Endothelial cell (in vitro differentiated cells): ENCODE measurements around the gene INS. TPM values are rescaled to one million over a fixed set of nuclear protein-coding genes. Genes with fewer than 3 reads are reported as not detected.

Experiments
- DNase-seq: peaks from one replicate; pipeline ENCODE4 v3.0.0; 2021; ENCODE audit warnings: low spot score
- H3K27ac Mint-ChIP-seq: one replicate; pipeline ENCODE4 v1.8.0; 2021; ENCODE audit warnings: mixed read lengths, inconsistent platforms; ENCODE audit not compliant: unreplicated experiment
- H3K27me3 Mint-ChIP-seq: one replicate; pipeline ENCODE4 v1.8.0; 2021; ENCODE audit warnings: mild to moderate bottlenecking, moderate library complexity, mixed read lengths, inconsistent platforms; ENCODE audit not compliant: unreplicated experiment
- H3K36me3 Mint-ChIP-seq: one replicate; pipeline ENCODE4 v1.8.0; 2021; ENCODE audit warnings: mild to moderate bottlenecking, low read depth, mixed read lengths, inconsistent platforms; ENCODE audit not compliant: unreplicated experiment
- H3K4me1 Mint-ChIP-seq: one replicate; pipeline ENCODE4 v1.8.0; 2021; ENCODE audit warnings: mild to moderate bottlenecking, mixed read lengths, inconsistent platforms; ENCODE audit not compliant: unreplicated experiment
- H3K4me3 Mint-ChIP-seq: one replicate; pipeline ENCODE4 v1.8.0; 2021; ENCODE audit warnings: mild to moderate bottlenecking, mixed read lengths, inconsistent platforms; ENCODE audit not compliant: unreplicated experiment
- H3K9me3 Mint-ChIP-seq: one replicate; pipeline ENCODE4 v1.8.0; 2021; ENCODE audit warnings: mixed read lengths, inconsistent platforms; ENCODE audit not compliant: unreplicated experiment
- total RNA-seq: library from RNA; stranded (reverse); fragmentation: NEBNext Ultra II Directional; extraction: Animal tissue kit (Norgen Biotek cat#: 25700); gene quantifications from one replicate; pipeline ENCODE4 v1.2.1, GENCODE V29; 2021; ENCODE audit not compliant: unreplicated experiment
- TF ChIP-seq, protein P1 (sequence below): fragments of 200-600 bp; sonication (generic); IDR thresholded peaks from one replicate; pipeline ENCODE4 v1.5.0; 2021; ENCODE audit warnings: antibody characterized with exemption; ENCODE audit not compliant: unreplicated experiment

The INS gene
- total RNA-seq, 1 donor from 2014 or later: not detected

DNA sequence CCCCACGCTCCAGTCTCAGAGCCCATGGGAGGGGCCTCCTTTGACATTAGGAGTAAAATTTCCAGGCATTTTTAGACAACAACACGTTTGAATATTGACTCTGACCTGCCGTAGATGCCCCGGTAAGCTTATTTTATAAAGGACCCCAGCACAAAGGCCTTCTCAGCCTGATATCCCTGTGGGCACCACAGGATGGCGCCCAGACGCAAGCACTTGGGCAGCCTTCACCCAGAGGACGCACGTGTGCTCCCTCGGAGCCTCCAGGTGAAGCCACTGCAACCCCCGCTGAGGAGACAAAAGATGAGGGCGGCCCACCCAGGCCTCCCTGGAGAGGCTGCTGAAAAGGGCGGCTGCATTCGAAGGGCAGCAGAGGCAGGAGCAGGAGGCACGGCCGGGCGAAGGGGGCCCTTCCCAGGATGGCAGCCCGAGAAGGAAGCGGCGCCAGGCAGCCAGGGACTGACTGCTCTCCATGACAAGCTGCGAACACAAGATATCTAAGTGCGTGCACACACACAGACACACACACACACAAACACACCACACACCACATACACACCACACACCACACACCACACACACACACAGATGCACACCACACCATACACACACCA is 25.8 kb upstream of the INS start:
- no peaks in the 10 kb centered on the region for H3K4me1 Mint-ChIP-seq
- H3K9me3 Mint-ChIP-seq: no peaks in the 10 kb centered on the region
- H3K4me3 Mint-ChIP-seq: no peak overlapping the region
- TF ChIP-seq, protein P1, sequence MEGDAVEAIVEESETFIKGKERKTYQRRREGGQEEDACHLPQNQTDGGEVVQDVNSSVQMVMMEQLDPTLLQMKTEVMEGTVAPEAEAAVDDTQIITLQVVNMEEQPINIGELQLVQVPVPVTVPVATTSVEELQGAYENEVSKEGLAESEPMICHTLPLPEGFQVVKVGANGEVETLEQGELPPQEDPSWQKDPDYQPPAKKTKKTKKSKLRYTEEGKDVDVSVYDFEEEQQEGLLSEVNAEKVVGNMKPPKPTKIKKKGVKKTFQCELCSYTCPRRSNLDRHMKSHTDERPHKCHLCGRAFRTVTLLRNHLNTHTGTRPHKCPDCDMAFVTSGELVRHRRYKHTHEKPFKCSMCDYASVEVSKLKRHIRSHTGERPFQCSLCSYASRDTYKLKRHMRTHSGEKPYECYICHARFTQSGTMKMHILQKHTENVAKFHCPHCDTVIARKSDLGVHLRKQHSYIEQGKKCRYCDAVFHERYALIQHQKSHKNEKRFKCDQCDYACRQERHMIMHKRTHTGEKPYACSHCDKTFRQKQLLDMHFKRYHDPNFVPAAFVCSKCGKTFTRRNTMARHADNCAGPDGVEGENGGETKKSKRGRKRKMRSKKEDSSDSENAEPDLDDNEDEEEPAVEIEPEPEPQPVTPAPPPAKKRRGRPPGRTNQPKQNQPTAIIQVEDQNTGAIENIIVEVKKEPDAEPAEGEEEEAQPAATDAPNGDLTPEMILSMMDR: peak; percentile 59
- H3K36me3 Mint-ChIP-seq: no peaks in the 10 kb centered on the region
- H3K27ac Mint-ChIP-seq: no peak overlapping the region
- DNase-seq: peak; percentile 55
- peaks cover 6% of the 10 kb centered on the region for H3K27me3 Mint-ChIP-seq

DNA sequence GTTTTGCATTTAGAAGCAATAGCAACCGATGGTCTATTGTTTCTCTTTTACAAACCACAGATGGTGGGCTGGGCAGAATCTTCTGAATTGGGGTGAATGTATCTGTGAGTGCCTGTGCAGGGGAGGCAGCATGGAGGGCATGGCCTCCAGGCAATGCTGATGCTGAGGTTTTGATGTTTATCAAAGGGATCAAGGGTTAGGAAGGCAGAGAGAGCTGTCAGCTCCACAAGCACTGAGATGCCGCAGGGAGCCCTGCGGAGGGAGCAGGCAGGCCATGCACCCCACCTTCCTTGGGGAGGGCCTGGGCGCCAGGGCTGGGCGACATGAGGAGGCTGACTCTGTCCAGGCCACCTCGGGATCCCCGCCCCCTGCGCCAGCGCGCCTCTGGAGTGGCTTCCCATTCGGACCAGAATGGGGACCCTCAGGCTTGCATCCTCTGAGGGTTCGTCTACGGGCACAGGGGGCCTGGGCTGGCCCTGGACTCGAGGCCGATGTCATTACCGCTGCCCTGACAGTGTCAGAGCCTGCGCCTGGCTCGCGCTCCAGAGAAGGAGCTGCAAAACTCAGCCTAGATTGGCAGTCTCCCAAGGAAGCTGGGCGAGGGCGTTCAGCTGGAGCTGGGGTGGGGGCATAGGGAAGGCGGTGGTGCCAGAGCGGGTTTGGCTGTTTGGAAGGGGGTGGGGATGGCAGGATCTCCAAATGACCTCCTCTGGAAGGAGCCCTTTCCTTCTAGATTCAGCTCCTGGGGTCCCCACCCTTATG is 24.5 kb upstream of the INS start:
- Mint-ChIP-seq H3K36me3 (no peaks in the 10 kb centered on the region), H3K27ac (no peak overlapping the region)

DNA sequence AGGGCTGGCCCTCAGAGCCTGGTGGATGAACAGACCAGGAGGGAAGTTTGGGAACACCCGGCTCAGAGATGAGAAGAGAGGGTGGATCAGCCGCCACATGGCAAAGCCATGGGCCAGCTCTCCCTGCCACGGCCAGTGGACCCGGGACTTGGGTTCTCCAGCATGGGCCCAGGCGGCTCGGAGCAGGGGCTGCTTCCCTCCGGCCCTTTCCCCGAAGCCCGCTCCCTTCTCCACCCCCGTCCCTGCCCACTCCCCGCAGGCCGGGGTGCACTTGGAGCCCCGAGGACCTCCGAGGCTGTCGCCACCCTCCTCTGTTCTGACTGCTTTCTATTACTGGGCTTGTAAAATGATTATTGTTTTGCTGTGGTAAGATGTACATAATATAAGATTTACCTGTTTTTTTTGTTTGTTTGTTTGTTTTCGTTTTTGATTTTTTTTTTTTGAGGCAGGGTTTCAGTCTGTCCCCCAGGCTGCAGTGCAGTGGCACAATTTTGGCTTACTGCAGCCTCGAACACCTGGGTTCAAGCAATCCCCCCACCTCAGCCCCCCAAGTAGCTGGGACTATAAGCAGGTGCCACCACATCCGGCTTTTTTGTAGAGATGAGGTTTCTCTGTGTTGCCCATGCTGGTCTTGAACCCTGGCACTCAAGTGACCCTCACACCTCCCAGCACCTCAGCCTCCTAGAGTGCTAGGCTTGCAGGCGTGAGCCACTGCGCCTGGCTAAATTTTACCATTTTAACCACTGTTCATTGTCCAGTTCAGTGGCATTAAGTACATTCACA is 21.9 kb upstream of the INS start:
- H3K9me3 Mint-ChIP-seq: no peaks in the 10 kb centered on the region
- H3K27ac Mint-ChIP-seq: no peak overlapping the region
- TF ChIP-seq, protein P1: no peak
- no peak for DNase-seq
- no peaks in the 10 kb centered on the region for H3K36me3 Mint-ChIP-seq
- no peak overlapping the region for H3K4me3 Mint-ChIP-seq
- peaks cover 4% of the 10 kb centered on the region for H3K27me3 Mint-ChIP-seq
- no peaks in the 10 kb centered on the region for H3K4me1 Mint-ChIP-seq

More for the DNA sequence above, 24.5 kb upstream of the INS start:
- Mint-ChIP-seq H3K4me1 (no peaks in the 10 kb centered on the region), H3K9me3 (no peaks in the 10 kb centered on the region), H3K27me3 (peaks cover 6% of the 10 kb centered on the region), H3K4me3 (no peak overlapping the region)
- DNase-seq: no peak
- TF ChIP-seq, protein P1: no peak

DNA sequence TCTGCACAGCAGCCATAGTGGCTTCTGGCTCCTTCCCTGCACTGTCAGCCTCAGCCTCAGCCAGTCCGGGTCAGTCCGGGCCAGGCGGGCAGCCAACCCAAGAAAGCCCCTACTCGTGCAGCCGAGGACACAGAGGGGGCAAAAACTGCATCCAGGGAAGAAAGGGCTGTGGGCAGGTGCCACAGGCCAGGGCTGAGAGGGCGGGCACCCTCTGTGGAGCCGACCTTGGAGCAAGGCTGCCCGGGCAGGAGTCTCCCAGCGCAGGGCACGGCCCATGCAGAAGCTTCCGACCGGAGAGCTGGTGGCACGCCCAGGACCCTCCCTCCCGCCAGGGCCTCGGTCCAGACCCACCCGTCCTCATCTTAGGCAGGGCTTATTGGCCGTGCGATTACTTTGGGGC is 21.1 kb upstream of the INS start:
- TF ChIP-seq, protein P1: no peak
- no peak overlapping the region for H3K27ac Mint-ChIP-seq
- H3K36me3 Mint-ChIP-seq: no peaks in the 10 kb centered on the region
- no peak overlapping the region for H3K4me3 Mint-ChIP-seq
- no peaks in the 10 kb centered on the region for H3K4me1 Mint-ChIP-seq
- H3K27me3 Mint-ChIP-seq: peaks cover 4% of the 10 kb centered on the region
- no peaks in the 10 kb centered on the region for H3K9me3 Mint-ChIP-seq
- no peak for DNase-seq
